Activated CD8-positive, alpha-beta T cell treated with anti-CD3 and anti-CD28 coated beads for 36 hours (primary cell): ENCODE data around the gene ZNF182. TPM values are rescaled to one million over a fixed set of nuclear protein-coding genes. Genes with fewer than 3 reads are reported as not detected.
"Not testable (repeated sequence)": the region's sequence is repeated elsewhere in the genome, so short reads cannot be mapped to it uniquely, and the experiment has no call there.

ENCODE experiments used
- ATAC-seq: fragments of 200-7000 bp; cut with Tn5 transposase; one replicate; pipeline ENCODE4 v1.10.0; 2021; ENCODE audit warnings: mild to moderate bottlenecking, moderate library complexity
- CTCF ChIA-PET: fragments of 350-600 bp; sonication (Branson Sonifier 250); formaldehyde crosslinking; loops from one replicate; lab custom pipeline; 2021; ENCODE audit warnings: antibody characterized with exemption; lab: Charles Lee
- POLR2A ChIA-PET: fragments of 350-600 bp; sonication (Branson Sonifier 250); formaldehyde crosslinking; loops from one replicate; lab custom pipeline; 2021; ENCODE audit warnings: antibody characterized with exemption; lab: Charles Lee
- DNase-seq: peaks from one replicate; pipeline ENCODE4 v3.0.0-alpha.2; 2020
- H3K27ac Mint-ChIP-seq: one replicate; pipeline ENCODE4 v1.8.0; 2021; ENCODE audit warnings: mild to moderate bottlenecking, mixed read lengths
- H3K27me3 Mint-ChIP-seq: one replicate; pipeline ENCODE4 v1.8.0; 2021; ENCODE audit warnings: mixed read lengths
- H3K36me3 Mint-ChIP-seq: one replicate; pipeline ENCODE4 v1.8.0; 2021; ENCODE audit warnings: low read depth, mixed read lengths
- H3K4me1 Mint-ChIP-seq: one replicate; pipeline ENCODE4 v1.8.0; 2021; ENCODE audit warnings: low read depth, mixed read lengths
- H3K4me3 Mint-ChIP-seq: one replicate; pipeline ENCODE4 v1.8.0; 2021; ENCODE audit warnings: mild to moderate bottlenecking, moderate library complexity, mixed read lengths
- H3K9me3 Mint-ChIP-seq: one replicate; pipeline ENCODE4 v1.8.0; 2021; ENCODE audit warnings: mixed read lengths
- intact Hi-C: fragments of 100-400 bp; cut with micrococcal nuclease; formaldehyde crosslinking; loops from one replicate; pipeline ENCODE4 v1.10.0; 2022
- total RNA-seq, 2 experiments: library from RNA; stranded (reverse); gene quantifications; one replicate each; pipeline ENCODE4 v1.2.3, GENCODE V29; 2021
- TF ChIP-seq, protein P1 (sequence below): fragments of 200-600 bp; IDR thresholded peaks from one replicate; pipeline ENCODE4 v1.8.0; 2022; ENCODE audit warnings: antibody characterized with exemption, mild to moderate bottlenecking

ZNF182 gene
- total RNA-seq, 2 experiments from 2014 or later = 7.9 to 8.3 TPM

DNA sequence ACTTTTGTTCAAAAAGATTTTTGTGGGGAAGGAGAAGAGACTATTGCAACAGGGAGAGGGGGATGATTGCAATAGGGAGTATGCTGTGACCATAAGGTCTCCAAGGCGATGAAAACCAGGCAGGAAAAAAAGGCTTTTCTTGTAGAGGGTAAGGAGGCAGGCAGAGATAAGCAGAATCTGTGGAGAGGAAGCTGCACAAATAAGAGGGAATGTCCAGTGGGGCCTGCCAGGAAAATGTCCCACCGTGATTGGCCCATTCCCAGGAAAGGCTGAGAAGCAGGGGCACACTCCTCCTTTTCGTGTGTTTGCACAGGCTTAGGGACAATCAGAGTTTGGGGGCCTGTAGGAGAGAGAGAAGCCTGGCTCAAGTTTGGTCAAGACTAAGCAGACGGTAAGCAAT, 32.1 kb upstream of the ZNF182 start:
- intact Hi-C loops = no loop called here
- no peaks in the 10 kb centered on the region for H3K9me3 Mint-ChIP-seq
- ChIA-PET POLR2A (no interaction called here), CTCF (no interaction called here)
- no peaks in the 10 kb centered on the region for H3K27me3 Mint-ChIP-seq
- no peak for ATAC-seq
- H3K4me3 Mint-ChIP-seq = no peak overlapping the region
- H3K27ac Mint-ChIP-seq = no peak overlapping the region
- TF ChIP-seq, protein P1, sequence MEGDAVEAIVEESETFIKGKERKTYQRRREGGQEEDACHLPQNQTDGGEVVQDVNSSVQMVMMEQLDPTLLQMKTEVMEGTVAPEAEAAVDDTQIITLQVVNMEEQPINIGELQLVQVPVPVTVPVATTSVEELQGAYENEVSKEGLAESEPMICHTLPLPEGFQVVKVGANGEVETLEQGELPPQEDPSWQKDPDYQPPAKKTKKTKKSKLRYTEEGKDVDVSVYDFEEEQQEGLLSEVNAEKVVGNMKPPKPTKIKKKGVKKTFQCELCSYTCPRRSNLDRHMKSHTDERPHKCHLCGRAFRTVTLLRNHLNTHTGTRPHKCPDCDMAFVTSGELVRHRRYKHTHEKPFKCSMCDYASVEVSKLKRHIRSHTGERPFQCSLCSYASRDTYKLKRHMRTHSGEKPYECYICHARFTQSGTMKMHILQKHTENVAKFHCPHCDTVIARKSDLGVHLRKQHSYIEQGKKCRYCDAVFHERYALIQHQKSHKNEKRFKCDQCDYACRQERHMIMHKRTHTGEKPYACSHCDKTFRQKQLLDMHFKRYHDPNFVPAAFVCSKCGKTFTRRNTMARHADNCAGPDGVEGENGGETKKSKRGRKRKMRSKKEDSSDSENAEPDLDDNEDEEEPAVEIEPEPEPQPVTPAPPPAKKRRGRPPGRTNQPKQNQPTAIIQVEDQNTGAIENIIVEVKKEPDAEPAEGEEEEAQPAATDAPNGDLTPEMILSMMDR = no peak
- no peak for DNase-seq
- no peaks in the 10 kb centered on the region for H3K36me3 Mint-ChIP-seq
- H3K4me1 Mint-ChIP-seq = no peaks in the 10 kb centered on the region

DNA sequence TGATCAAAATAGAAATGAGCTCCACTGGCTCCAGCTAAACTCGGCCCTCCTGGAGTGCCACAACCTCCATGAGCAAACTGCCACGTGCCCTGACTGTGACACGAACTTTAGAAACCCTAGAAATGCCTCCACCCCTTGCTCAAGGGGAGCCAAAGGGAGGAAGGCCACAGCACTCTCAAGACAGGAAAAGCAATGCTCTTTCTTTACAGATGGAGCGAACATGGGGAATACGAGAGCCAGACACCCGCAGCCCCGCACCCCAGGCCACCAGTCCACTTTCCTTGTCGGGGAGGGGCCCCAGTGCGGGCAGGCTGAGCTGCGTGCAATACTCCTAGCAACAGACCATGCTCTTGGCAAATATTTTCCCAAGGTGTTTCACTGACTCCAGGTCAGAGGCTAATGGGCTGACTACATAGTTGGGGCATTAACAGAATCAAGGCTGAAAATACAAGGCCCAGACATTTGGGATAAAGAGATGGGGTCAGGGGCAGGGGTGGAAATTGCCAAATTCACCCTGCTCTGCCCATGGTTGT, 26.9 kb upstream of the ZNF182 start:
- DNase-seq, intact Hi-C loops, POLR2A ChIA-PET, H3K36me3 Mint-ChIP-seq, H3K27ac Mint-ChIP-seq, H3K4me3 Mint-ChIP-seq, H3K9me3 Mint-ChIP-seq, H3K27me3 Mint-ChIP-seq, ATAC-seq, H3K4me1 Mint-ChIP-seq, CTCF ChIA-PET: not testable (repeated sequence)

DNA sequence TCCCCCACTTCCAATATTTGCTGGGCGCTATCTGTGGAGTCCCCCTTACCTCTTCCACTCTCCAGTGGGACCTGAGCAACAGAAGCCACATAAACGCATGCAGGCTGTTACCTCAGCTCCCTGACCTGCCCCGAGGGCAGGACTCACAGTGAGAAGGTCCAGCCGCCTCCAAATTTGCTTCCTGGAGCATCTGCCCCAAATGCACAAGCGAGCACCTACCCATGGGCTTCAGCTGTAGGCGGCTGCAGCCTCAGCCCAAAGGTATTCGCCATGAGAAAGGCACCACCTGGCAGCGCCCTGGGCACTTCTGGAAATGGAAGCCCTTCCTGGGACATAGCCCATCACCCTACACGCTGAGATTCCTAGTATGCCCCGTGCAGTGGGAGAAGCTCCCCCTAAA, 26.4 kb upstream of the ZNF182 start:
- Mint-ChIP-seq H3K4me3 (no peak overlapping the region), H3K27me3 (no peaks in the 10 kb centered on the region), H3K4me1 (peaks cover 4% of the 10 kb centered on the region), H3K36me3 (no peaks in the 10 kb centered on the region), H3K9me3 (no peaks in the 10 kb centered on the region), H3K27ac (no peak overlapping the region)
- POLR2A ChIA-PET = no interaction called here
- no peak for DNase-seq
- CTCF ChIA-PET = no interaction called here
- no peak for ATAC-seq
- TF ChIP-seq, protein P1 = no peak
- intact Hi-C loops = no loop called here

DNA sequence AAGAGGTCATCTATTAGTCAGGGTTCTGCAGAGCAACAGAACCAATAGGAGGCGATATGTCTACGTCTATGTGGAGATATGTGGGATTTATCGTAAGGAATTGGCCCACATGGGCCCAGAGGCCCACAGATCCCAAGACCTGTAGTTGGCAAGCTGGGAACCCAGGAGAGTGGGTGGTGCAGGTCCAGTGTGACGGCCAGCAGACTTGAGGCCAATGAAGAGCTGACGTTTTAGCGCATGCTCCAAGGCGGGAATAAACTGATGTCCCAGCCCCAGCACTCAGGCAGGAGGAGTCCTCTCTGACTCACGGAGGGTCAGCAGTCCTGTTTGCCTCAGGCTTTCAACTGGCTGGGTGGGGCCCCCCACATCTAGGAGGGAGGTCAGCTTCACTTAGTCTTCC, 24.3 kb upstream of the ZNF182 start:
- ChIA-PET POLR2A (no interaction called here), CTCF (interaction anchor here (1.0 to 3.7 kb wide), 7 partner anchors 42 to 198 kb away, joined by 3 to 27 read pairs (median 6); no protein-coding TSS in a partner anchor)
- DNase-seq = no peak
- ATAC-seq = no peak
- peaks cover 8% of the 10 kb centered on the region for H3K4me1 Mint-ChIP-seq
- H3K27me3 Mint-ChIP-seq = no peaks in the 10 kb centered on the region
- H3K4me3 Mint-ChIP-seq = no peak overlapping the region
- no peaks in the 10 kb centered on the region for H3K36me3 Mint-ChIP-seq
- intact Hi-C loops = no loop called here
- TF ChIP-seq, protein P1 = no peak
- no peaks in the 10 kb centered on the region for H3K9me3 Mint-ChIP-seq
- H3K27ac Mint-ChIP-seq = no peak overlapping the region

DNA sequence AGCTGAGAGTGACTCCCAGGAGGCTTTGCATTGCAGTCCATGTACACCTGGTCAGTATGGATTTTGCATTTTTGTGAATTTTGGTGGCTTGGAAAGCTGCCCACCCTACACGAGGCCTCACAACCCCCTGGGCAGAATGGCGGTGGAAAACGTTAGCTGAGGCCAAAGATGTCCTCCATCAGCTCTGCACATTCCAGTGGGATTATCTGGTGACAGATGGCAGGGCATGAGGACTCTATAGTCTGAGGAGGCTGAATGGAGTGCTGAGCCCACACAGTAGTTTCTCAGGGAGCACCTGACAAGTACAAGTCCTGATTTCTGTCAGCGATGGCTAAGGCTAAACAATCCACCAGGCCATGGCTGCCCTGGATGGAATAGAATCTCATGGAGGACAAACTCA, 23.8 kb upstream of the ZNF182 start:
- H3K27ac Mint-ChIP-seq, DNase-seq, H3K9me3 Mint-ChIP-seq, H3K27me3 Mint-ChIP-seq, ATAC-seq, POLR2A ChIA-PET, H3K36me3 Mint-ChIP-seq, H3K4me3 Mint-ChIP-seq: not testable (repeated sequence)
- intact Hi-C loops = loop anchor here (2.0 kb wide), 1 partner anchor 195 kb away; no protein-coding TSS in a partner anchor
- H3K4me1 Mint-ChIP-seq = peaks cover 11% of the 10 kb centered on the region
- CTCF ChIA-PET = interaction anchor here (0.6 to 3.7 kb wide), 16 partner anchors 16 to 361 kb away, joined by 3 to 27 read pairs (median 4); partner anchors contain the start of gene ZNF81

DNA sequence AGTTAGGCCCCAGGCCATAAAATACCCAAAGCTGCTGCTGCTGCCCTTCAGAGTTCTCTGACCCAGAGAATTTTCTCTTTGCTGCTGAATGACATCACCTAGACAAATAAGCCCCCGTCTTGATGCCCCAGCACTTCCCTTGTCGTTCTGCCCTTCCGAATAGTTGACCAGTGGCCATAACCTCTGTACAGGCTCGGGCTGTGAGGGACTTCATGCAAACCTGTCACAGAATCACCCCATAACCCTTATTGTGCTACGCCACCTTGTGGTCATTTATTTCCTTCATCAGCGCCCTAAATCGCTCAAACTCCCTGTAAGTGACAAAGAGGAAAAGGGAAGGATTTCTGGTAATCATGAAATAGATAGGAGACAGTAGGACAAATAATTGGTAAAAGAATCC, 21.8 kb upstream of the ZNF182 start:
- H3K4me1 Mint-ChIP-seq = peaks cover 16% of the 10 kb centered on the region
- H3K4me3 Mint-ChIP-seq = no peak overlapping the region
- intact Hi-C loops = no loop called here
- ATAC-seq (peak; percentile 37), DNase-seq (peak; percentile 51)
- H3K27me3 Mint-ChIP-seq = no peaks in the 10 kb centered on the region
- ChIA-PET CTCF (interaction anchor here (0.8 to 3.7 kb wide), 5 partner anchors 44 to 193 kb away, joined by 3 to 27 read pairs (median 11); partner anchors contain the start of gene ZNF81), POLR2A (no interaction called here)
- H3K36me3 Mint-ChIP-seq = no peaks in the 10 kb centered on the region
- TF ChIP-seq, protein P1 = peak; percentile 44
- H3K27ac Mint-ChIP-seq = peak overlapping the region; percentile 60
- peaks cover 2% of the 10 kb centered on the region for H3K9me3 Mint-ChIP-seq
